GM23248 (cell line): Measurements from ENCODE around the gene PDE2A. TPM values are rescaled to one million over a fixed set of nuclear protein-coding genes. Genes with fewer than 3 reads are reported as not detected.

Source experiments
- DNase-seq: peaks from one replicate; pipeline ENCODE4 v3.0.0-alpha.2; 2015
- H2AFZ ChIP-seq: fragments of 200-600 bp; sonication (generic); 2 replicates; pipeline ENCODE4 v1.6.1; 2016; ENCODE audit warnings: antibody characterized with exemption
- H3F3A ChIP-seq: fragments of 200-600 bp; sonication (generic); 2 replicates; pipeline ENCODE4 v1.6.1; 2016; ENCODE audit warnings: mild to moderate bottlenecking, antibody characterized with exemption, mixed run types; ENCODE audit not compliant: insufficient read depth
- H3K27ac ChIP-seq: fragments of 200-600 bp; sonication (generic); 2 replicates; pipeline ENCODE4 v1.5.1; 2016; ENCODE audit warnings: mild to moderate bottlenecking
- H3K27me3 ChIP-seq: fragments of 200-600 bp; sonication (generic); replicated peaks from 2 replicates; pipeline ENCODE4 v1.6.1; 2016; ENCODE audit warnings: mild to moderate bottlenecking; ENCODE audit not compliant: insufficient read depth
- H3K36me3 ChIP-seq: fragments of 200-600 bp; sonication (generic); 2 replicates; pipeline ENCODE4 v1.6.1; 2016; ENCODE audit warnings: low read depth, mild to moderate bottlenecking
- H3K4me1 ChIP-seq: fragments of 200-600 bp; sonication (generic); 2 replicates; pipeline ENCODE4 v1.6.1; 2016; ENCODE audit warnings: mild to moderate bottlenecking; ENCODE audit not compliant: insufficient read depth
- H3K4me2 ChIP-seq: fragments of 200-600 bp; sonication (generic); one replicate; pipeline ENCODE4 v1.6.1; 2016; ENCODE audit warnings: mild to moderate bottlenecking; ENCODE audit not compliant: unreplicated experiment
- H3K4me3 ChIP-seq: fragments of 200-600 bp; sonication (generic); 2 replicates; pipeline ENCODE4 v1.5.1; 2016; ENCODE audit warnings: mild to moderate bottlenecking
- H3K79me2 ChIP-seq: fragments of 200-600 bp; sonication (generic); 2 replicates; pipeline ENCODE4 v1.6.1; 2016; ENCODE audit warnings: mild to moderate bottlenecking; ENCODE audit not compliant: insufficient read depth
- H3K9ac ChIP-seq: fragments of 200-600 bp; sonication (generic); 2 replicates; pipeline ENCODE4 v1.6.1; 2016; ENCODE audit warnings: mild to moderate bottlenecking
- H3K9me2 ChIP-seq: fragments of 200-600 bp; sonication (generic); 2 replicates; pipeline ENCODE4 v1.6.1; 2016; ENCODE audit warnings: mixed run types, mild to moderate bottlenecking, moderate library complexity; ENCODE audit not compliant: insufficient read depth
- H3K9me3 ChIP-seq: fragments of 200-600 bp; sonication (generic); one replicate; pipeline ENCODE4 v1.6.1; 2017; ENCODE audit warnings: low read depth
- H4K20me1 ChIP-seq: fragments of 200-600 bp; sonication (generic); 2 replicates; pipeline ENCODE4 v1.6.0; 2016; ENCODE audit not compliant: insufficient read depth
- EZH2 ChIP-seq: fragments of 200-600 bp; sonication (generic); IDR thresholded peaks from 2 replicates; pipeline ENCODE4 v1.6.1; 2018; ENCODE audit warnings: antibody characterized with exemption, mild to moderate bottlenecking; ENCODE audit not compliant: insufficient read depth, poor library complexity, severe bottlenecking
- EZH2phosphoT487 ChIP-seq: fragments of 200-600 bp; sonication (generic); IDR thresholded peaks from 2 replicates; pipeline ENCODE4 v1.6.1; 2018; ENCODE audit warnings: antibody characterized with exemption, moderate library complexity, mild to moderate bottlenecking, low read depth; ENCODE audit not compliant: insufficient read depth
- WGBS, 2 experiments: methylation state at CpG; one replicate each; pipeline ENCODE4 v1.1.6; 2015 to 2017; ENCODE audit warnings: low lambda C conversion rate in 2 of 2, low coverage in 1 of 2; ENCODE audit errors: missing lambda C conversion rate in 2 of 2; 5-methylcytosine and 5-hydroxymethylcytosine counted together
- in situ Hi-C: fragments of 300-500 bp; cut with MboI; formaldehyde crosslinking; loops from 2 replicates; pipeline ENCODE4 v1.15.0; 2020
- polyA plus RNA-seq: library from polyadenylated mRNA; unstranded; fragments of >200 nt; fragmentation: Nextera tagmentation; extraction: Ambion mirVana; gene quantifications from 2 replicates; pipeline ENCODE4 v1.2.1, GENCODE V29; 2016
- total RNA-seq: library from RNA; depleted of rRNA; stranded (reverse); fragments of >200 nt; shearing (Covaris generic); gene quantifications from 2 replicates; pipeline ENCODE4 v1.2.3, GENCODE V29; 2014

Gene PDE2A
- total and polyA plus RNA-seq, 2 experiments from 2014 or later = 1.0 to 2.3 TPM

- Histone ChIP-seq H3K4me3 (no peak overlapping the region), H3K9me3 (no peaks in the 10 kb centered on the region), H3K79me2 (no peaks in the 10 kb centered on the region), H3K36me3 (no peaks in the 10 kb centered on the region), H4K20me1 (no peaks in the 10 kb centered on the region), H3K4me1 (no peaks in the 10 kb centered on the region; the same call in 1 of the 2 replicates), H3K4me2 (no peak overlapping the region), H3K27me3 (no peaks in the 10 kb centered on the region; the same call in none of the 2 replicates), H3K27ac (no peak overlapping the region), H3K9me2 (no peaks in the 10 kb centered on the region), H3F3A (peaks cover 4% of the 10 kb centered on the region; the same call in 1 of the 2 replicates), H3K9ac (no peak overlapping the region), H2AFZ (no peak overlapping the region)
- in situ Hi-C loops = no loop called here
- 80 to 83% methylated on average over 12 to 14 of the region's 14 CpGs for WGBS, 2 experiments
- no peak for TF ChIP-seq EZH2phosphoT487
- no peak for TF ChIP-seq EZH2
- no peak for DNase-seq
Observed at GRCh38 chr11:72575533-72576242, 98.5 kb downstream of the PDE2A start.

GRCh38 chr11:72574548-72575460 is 99.4 kb downstream of the PDE2A start:
- H2AFZ ChIP-seq = no peak overlapping the region
- H3K9me2 ChIP-seq = no peaks in the 10 kb centered on the region
- no peaks in the 10 kb centered on the region for H3K9me3 ChIP-seq
- H3K27ac ChIP-seq = no peak overlapping the region
- DNase-seq = no peak
- no peaks in the 10 kb centered on the region for H3K36me3 ChIP-seq
- no peaks in the 10 kb centered on the region for H3K27me3 ChIP-seq
- WGBS, 2 experiments = 84% methylated on average over 8 of the region's 8 CpGs
- H3K4me2 ChIP-seq = no peak overlapping the region
- peaks cover 9% of the 10 kb centered on the region for H3K4me1 ChIP-seq
- TF ChIP-seq EZH2 (no peak), EZH2phosphoT487 (no peak)
- no peaks in the 10 kb centered on the region for H3K79me2 ChIP-seq
- no peaks in the 10 kb centered on the region for H4K20me1 ChIP-seq
- in situ Hi-C loops = loop anchor here (5.0 kb wide), 1 partner anchor 98 kb away; no protein-coding TSS in a partner anchor
- H3K9ac ChIP-seq = no peak overlapping the region
- no peak overlapping the region for H3K4me3 ChIP-seq
- peaks cover 5% of the 10 kb centered on the region; the same call in 1 of the 2 replicates for H3F3A ChIP-seq

- H3K9me3 ChIP-seq = no peaks in the 10 kb centered on the region
- H3K36me3 ChIP-seq = no peaks in the 10 kb centered on the region
- no peaks in the 10 kb centered on the region for H4K20me1 ChIP-seq
- no peak overlapping the region for H3K9ac ChIP-seq
- H3K4me1 ChIP-seq = peaks cover 17% of the 10 kb centered on the region
- H3K9me2 ChIP-seq = no peaks in the 10 kb centered on the region
- H3K4me3 ChIP-seq = no peak overlapping the region
- H3K27ac ChIP-seq = no peak overlapping the region
- H3K27me3 ChIP-seq = no peaks in the 10 kb centered on the region
- H3K4me2 ChIP-seq = no peak overlapping the region
- H2AFZ ChIP-seq = no peak overlapping the region
- H3F3A ChIP-seq = peaks cover 14% of the 10 kb centered on the region; the same call in 1 of the 2 replicates
- no peak for DNase-seq
- 83 to 85% methylated on average over 2 of the region's 2 CpGs for WGBS, 2 experiments
- in situ Hi-C loops = loop anchor here (5.0 kb wide), 1 partner anchor 97 kb away; no protein-coding TSS in a partner anchor
- H3K79me2 ChIP-seq = no peaks in the 10 kb centered on the region
- no peak for TF ChIP-seq EZH2phosphoT487
- TF ChIP-seq EZH2 = no peak
Observed at GRCh38 chr11:72573855-72574445, 100.3 kb downstream of the PDE2A start.
